ENCODE data around the gene BRPF3. TPM values are rescaled to one million over a fixed set of nuclear protein-coding genes. Genes with fewer than 3 reads are reported as not detected.

The BRPF3 gene
- total RNA-seq, 1 experiment from 2014 or later, result 30.4 TPM

GRCh38 chr6:36230371-36230770, 33.8 kb downstream of the BRPF3 start:
- no peak for ATAC-seq
- Mint-ChIP-seq H3K4me1 (peaks cover under 1% of the 10 kb centered on the region; the same call in 1 of the 2 replicates), H3K27ac (no peak overlapping the region), H3K4me3 (no peak overlapping the region), H3K36me3 (peaks cover 36% of the 10 kb centered on the region), H3K9me3 (no peaks in the 10 kb centered on the region), H3K27me3 (ENCODE audit: low read depth) (no peaks in the 10 kb centered on the region)
- no peak for DNase-seq (ENCODE audit: low spot score)
- POLR2A ChIA-PET, result no interaction called here
- CTCF ChIA-PET, result interaction anchor here (1.2 kb wide), 1 partner anchor 15 kb away, joined by 3 read pairs; no protein-coding TSS in a partner anchor
- TF ChIP-seq ZNF317 (CRISPR knock-in tag; IDR thresholded peaks at IDR 0.05; ENCODE audit: borderline replicate concordance, low read depth) (no peak), NFATC4 (CRISPR knock-in tag; IDR thresholded peaks at IDR 0.05) (no peak), ZNF423 (CRISPR knock-in tag; IDR thresholded peaks at IDR 0.05) (no peak), OVOL2 (CRISPR knock-in tag; IDR thresholded peaks at IDR 0.05; ENCODE audit: borderline replicate concordance) (no peak)
- TF ChIP-seq, protein P1, sequence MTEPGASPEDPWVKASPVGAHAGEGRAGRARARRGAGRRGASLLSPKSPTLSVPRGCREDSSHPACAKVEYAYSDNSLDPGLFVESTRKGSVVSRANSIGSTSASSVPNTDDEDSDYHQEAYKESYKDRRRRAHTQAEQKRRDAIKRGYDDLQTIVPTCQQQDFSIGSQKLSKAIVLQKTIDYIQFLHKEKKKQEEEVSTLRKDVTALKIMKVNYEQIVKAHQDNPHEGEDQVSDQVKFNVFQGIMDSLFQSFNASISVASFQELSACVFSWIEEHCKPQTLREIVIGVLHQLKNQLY (CRISPR knock-in tag; IDR thresholded peaks at IDR 0.05), result no peak
- TF ChIP-seq, protein P2, sequence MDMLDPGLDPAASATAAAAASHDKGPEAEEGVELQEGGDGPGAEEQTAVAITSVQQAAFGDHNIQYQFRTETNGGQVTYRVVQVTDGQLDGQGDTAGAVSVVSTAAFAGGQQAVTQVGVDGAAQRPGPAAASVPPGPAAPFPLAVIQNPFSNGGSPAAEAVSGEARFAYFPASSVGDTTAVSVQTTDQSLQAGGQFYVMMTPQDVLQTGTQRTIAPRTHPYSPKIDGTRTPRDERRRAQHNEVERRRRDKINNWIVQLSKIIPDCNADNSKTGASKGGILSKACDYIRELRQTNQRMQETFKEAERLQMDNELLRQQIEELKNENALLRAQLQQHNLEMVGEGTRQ (CRISPR knock-in tag; IDR thresholded peaks at IDR 0.05), result no peak
- TF ChIP-seq, protein P3, sequence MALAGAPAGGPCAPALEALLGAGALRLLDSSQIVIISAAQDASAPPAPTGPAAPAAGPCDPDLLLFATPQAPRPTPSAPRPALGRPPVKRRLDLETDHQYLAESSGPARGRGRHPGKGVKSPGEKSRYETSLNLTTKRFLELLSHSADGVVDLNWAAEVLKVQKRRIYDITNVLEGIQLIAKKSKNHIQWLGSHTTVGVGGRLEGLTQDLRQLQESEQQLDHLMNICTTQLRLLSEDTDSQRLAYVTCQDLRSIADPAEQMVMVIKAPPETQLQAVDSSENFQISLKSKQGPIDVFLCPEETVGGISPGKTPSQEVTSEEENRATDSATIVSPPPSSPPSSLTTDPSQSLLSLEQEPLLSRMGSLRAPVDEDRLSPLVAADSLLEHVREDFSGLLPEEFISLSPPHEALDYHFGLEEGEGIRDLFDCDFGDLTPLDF (CRISPR knock-in tag; IDR thresholded peaks at IDR 0.05), result no peak
- TF ChIP-seq, protein P4, sequence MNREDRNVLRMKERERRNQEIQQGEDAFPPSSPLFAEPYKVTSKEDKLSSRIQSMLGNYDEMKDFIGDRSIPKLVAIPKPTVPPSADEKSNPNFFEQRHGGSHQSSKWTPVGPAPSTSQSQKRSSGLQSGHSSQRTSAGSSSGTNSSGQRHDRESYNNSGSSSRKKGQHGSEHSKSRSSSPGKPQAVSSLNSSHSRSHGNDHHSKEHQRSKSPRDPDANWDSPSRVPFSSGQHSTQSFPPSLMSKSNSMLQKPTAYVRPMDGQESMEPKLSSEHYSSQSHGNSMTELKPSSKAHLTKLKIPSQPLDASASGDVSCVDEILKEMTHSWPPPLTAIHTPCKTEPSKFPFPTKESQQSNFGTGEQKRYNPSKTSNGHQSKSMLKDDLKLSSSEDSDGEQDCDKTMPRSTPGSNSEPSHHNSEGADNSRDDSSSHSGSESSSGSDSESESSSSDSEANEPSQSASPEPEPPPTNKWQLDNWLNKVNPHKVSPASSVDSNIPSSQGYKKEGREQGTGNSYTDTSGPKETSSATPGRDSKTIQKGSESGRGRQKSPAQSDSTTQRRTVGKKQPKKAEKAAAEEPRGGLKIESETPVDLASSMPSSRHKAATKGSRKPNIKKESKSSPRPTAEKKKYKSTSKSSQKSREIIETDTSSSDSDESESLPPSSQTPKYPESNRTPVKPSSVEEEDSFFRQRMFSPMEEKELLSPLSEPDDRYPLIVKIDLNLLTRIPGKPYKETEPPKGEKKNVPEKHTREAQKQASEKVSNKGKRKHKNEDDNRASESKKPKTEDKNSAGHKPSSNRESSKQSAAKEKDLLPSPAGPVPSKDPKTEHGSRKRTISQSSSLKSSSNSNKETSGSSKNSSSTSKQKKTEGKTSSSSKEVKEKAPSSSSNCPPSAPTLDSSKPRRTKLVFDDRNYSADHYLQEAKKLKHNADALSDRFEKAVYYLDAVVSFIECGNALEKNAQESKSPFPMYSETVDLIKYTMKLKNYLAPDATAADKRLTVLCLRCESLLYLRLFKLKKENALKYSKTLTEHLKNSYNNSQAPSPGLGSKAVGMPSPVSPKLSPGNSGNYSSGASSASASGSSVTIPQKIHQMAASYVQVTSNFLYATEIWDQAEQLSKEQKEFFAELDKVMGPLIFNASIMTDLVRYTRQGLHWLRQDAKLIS (CRISPR knock-in tag; IDR thresholded peaks at IDR 0.05; ENCODE audit: borderline replicate concordance), result no peak
- TF ChIP-seq, protein P5, sequence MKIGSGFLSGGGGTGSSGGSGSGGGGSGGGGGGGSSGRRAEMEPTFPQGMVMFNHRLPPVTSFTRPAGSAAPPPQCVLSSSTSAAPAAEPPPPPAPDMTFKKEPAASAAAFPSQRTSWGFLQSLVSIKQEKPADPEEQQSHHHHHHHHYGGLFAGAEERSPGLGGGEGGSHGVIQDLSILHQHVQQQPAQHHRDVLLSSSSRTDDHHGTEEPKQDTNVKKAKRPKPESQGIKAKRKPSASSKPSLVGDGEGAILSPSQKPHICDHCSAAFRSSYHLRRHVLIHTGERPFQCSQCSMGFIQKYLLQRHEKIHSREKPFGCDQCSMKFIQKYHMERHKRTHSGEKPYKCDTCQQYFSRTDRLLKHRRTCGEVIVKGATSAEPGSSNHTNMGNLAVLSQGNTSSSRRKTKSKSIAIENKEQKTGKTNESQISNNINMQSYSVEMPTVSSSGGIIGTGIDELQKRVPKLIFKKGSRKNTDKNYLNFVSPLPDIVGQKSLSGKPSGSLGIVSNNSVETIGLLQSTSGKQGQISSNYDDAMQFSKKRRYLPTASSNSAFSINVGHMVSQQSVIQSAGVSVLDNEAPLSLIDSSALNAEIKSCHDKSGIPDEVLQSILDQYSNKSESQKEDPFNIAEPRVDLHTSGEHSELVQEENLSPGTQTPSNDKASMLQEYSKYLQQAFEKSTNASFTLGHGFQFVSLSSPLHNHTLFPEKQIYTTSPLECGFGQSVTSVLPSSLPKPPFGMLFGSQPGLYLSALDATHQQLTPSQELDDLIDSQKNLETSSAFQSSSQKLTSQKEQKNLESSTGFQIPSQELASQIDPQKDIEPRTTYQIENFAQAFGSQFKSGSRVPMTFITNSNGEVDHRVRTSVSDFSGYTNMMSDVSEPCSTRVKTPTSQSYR (CRISPR knock-in tag; IDR thresholded peaks at IDR 0.05), result no peak

- peaks cover 30% of the 10 kb centered on the region for H3K36me3 Mint-ChIP-seq
- CTCF ChIA-PET, result interaction anchor here (0.6 kb wide), 1 partner anchor 97 kb away, joined by 3 read pairs; no protein-coding TSS in a partner anchor
- H3K27ac Mint-ChIP-seq, result no peak overlapping the region
- H3K9me3 Mint-ChIP-seq, result no peaks in the 10 kb centered on the region
- no peak overlapping the region for H3K4me3 Mint-ChIP-seq
- H3K4me1 Mint-ChIP-seq, result peaks cover 2% of the 10 kb centered on the region; the same call in 1 of the 2 replicates
- no peaks in the 10 kb centered on the region for H3K27me3 Mint-ChIP-seq (ENCODE audit: low read depth)
- POLR2A ChIA-PET, result no interaction called here
- no peak for ATAC-seq
- DNase-seq (ENCODE audit: low spot score), result no peak
- TF ChIP-seq HMGA2 (CRISPR knock-in tag; IDR thresholded peaks at IDR 0.05) (no peak), ERG (CRISPR knock-in tag; IDR thresholded peaks at IDR 0.05) (no peak), CREB1 (CRISPR knock-in tag; IDR thresholded peaks at IDR 0.05) (no peak), CDX4 (CRISPR knock-in tag; IDR thresholded peaks at IDR 0.05; ENCODE audit: borderline replicate concordance) (no peak), GRHL2 (CRISPR knock-in tag; IDR thresholded peaks at IDR 0.05; ENCODE audit: insufficient replicate concordance, severe bottlenecking) (no peak), IRF1 (CRISPR knock-in tag; IDR thresholded peaks at IDR 0.05) (no peak), MXD4 (CRISPR knock-in tag; IDR thresholded peaks at IDR 0.05; ENCODE audit: borderline replicate concordance) (no peak), ZNF423 (CRISPR knock-in tag; IDR thresholded peaks at IDR 0.05) (no peak)
- TF ChIP-seq, protein P6, sequence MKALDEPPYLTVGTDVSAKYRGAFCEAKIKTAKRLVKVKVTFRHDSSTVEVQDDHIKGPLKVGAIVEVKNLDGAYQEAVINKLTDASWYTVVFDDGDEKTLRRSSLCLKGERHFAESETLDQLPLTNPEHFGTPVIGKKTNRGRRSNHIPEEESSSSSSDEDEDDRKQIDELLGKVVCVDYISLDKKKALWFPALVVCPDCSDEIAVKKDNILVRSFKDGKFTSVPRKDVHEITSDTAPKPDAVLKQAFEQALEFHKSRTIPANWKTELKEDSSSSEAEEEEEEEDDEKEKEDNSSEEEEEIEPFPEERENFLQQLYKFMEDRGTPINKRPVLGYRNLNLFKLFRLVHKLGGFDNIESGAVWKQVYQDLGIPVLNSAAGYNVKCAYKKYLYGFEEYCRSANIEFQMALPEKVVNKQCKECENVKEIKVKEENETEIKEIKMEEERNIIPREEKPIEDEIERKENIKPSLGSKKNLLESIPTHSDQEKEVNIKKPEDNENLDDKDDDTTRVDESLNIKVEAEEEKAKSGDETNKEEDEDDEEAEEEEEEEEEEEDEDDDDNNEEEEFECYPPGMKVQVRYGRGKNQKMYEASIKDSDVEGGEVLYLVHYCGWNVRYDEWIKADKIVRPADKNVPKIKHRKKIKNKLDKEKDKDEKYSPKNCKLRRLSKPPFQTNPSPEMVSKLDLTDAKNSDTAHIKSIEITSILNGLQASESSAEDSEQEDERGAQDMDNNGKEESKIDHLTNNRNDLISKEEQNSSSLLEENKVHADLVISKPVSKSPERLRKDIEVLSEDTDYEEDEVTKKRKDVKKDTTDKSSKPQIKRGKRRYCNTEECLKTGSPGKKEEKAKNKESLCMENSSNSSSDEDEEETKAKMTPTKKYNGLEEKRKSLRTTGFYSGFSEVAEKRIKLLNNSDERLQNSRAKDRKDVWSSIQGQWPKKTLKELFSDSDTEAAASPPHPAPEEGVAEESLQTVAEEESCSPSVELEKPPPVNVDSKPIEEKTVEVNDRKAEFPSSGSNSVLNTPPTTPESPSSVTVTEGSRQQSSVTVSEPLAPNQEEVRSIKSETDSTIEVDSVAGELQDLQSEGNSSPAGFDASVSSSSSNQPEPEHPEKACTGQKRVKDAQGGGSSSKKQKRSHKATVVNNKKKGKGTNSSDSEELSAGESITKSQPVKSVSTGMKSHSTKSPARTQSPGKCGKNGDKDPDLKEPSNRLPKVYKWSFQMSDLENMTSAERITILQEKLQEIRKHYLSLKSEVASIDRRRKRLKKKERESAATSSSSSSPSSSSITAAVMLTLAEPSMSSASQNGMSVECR (CRISPR knock-in tag; IDR thresholded peaks at IDR 0.05; ENCODE audit: borderline replicate concordance), result no peak
Measured at GRCh38 chr6:36232172-36232571, 35.6 kb downstream of the BRPF3 start.

Data from WTC11 (cell line).